PC-3 (cell line): ENCODE data around the gene FAM53B.

Experiments used
- EZH2phosphoT487 ChIP-seq: fragments of 300-600 bp; sonication (generic); IDR thresholded peaks from 2 replicates; pipeline ENCODE4 v1.6.1; 2018; ENCODE audit warnings: mild to moderate bottlenecking, antibody characterized with exemption, low read length, borderline replicate concordance
- TF ChIP-seq, protein P1 (sequence below): fragments of 300-600 bp; sonication (generic); conservative IDR thresholded peaks from 2 replicates; pipeline ENCODE4 v1.5.1; 2017; ENCODE audit warnings: antibody characterized with exemption, low read depth, mild to moderate bottlenecking, low read length

- TF ChIP-seq, protein P1, sequence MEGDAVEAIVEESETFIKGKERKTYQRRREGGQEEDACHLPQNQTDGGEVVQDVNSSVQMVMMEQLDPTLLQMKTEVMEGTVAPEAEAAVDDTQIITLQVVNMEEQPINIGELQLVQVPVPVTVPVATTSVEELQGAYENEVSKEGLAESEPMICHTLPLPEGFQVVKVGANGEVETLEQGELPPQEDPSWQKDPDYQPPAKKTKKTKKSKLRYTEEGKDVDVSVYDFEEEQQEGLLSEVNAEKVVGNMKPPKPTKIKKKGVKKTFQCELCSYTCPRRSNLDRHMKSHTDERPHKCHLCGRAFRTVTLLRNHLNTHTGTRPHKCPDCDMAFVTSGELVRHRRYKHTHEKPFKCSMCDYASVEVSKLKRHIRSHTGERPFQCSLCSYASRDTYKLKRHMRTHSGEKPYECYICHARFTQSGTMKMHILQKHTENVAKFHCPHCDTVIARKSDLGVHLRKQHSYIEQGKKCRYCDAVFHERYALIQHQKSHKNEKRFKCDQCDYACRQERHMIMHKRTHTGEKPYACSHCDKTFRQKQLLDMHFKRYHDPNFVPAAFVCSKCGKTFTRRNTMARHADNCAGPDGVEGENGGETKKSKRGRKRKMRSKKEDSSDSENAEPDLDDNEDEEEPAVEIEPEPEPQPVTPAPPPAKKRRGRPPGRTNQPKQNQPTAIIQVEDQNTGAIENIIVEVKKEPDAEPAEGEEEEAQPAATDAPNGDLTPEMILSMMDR, result no peak
- no peak for TF ChIP-seq EZH2phosphoT487
These were observed 149.9 kb downstream of the FAM53B start for GRCh38 chr10:124594240-124594639.
